ENCODE data around the gene AKT3.

AKT3 gene

GRCh38 chr1:243730487-243731150 lies 119.4 kb downstream of the AKT3 start:
- DNase-seq: no peak

GRCh38 chr1:243729956-243730355 lies 120.1 kb downstream of the AKT3 start:
- DNase-seq: no peak

- DNase-seq: no peak
Observed at GRCh38 chr1:243727503-243728203, 122.4 kb downstream of the AKT3 start.

- DNase-seq: no peak
Observed at GRCh38 chr1:243726806-243727502, 123.1 kb downstream of the AKT3 start.

GRCh38 chr1:243725846-243726245 lies 124.2 kb downstream of the AKT3 start:
- DNase-seq: no peak

- DNase-seq: no peak
Observed at GRCh38 chr1:243725075-243725474, 125.0 kb downstream of the AKT3 start.

- no peak for DNase-seq
Observed at GRCh38 chr1:243723458-243724043, 126.5 kb downstream of the AKT3 start.

GRCh38 chr1:243723050-243723449 lies 127.0 kb downstream of the AKT3 start:
- DNase-seq: no peak

- DNase-seq: no peak
Observed at GRCh38 chr1:243719476-243719875, 130.6 kb downstream of the AKT3 start.

- DNase-seq: no peak
Observed at GRCh38 chr1:243718893-243719292, 131.2 kb downstream of the AKT3 start.

GRCh38 chr1:243718022-243718421 lies 132.0 kb downstream of the AKT3 start:
- no peak for DNase-seq

GRCh38 chr1:243716906-243717305 lies 133.1 kb downstream of the AKT3 start:
- DNase-seq: no peak

GRCh38 chr1:243715285-243715684 lies 134.8 kb downstream of the AKT3 start:
- no peak for DNase-seq

GRCh38 chr1:243713470-243714186 lies 136.4 kb downstream of the AKT3 start:
- no peak for DNase-seq

GRCh38 chr1:243712941-243713340 lies 137.1 kb downstream of the AKT3 start:
- no peak for DNase-seq

- no peak for DNase-seq
Observed at GRCh38 chr1:243712242-243712641, 137.8 kb downstream of the AKT3 start.

GRCh38 chr1:243710467-243710866 lies 139.6 kb downstream of the AKT3 start:
- DNase-seq: no peak

- no peak for DNase-seq
Observed at GRCh38 chr1:243708210-243708609, 141.8 kb downstream of the AKT3 start.

GRCh38 chr1:243706563-243706962 lies 143.5 kb downstream of the AKT3 start:
- no peak for DNase-seq

- no peak for DNase-seq
Observed at GRCh38 chr1:243705585-243705984, 144.5 kb downstream of the AKT3 start.

GRCh38 chr1:243701872-243702271 lies 148.2 kb downstream of the AKT3 start:
- no peak for DNase-seq

- no peak for DNase-seq
Observed at GRCh38 chr1:243693800-243694199, 156.2 kb downstream of the AKT3 start.

- DNase-seq: no peak
Observed at GRCh38 chr1:243686159-243686558, 163.9 kb downstream of the AKT3 start.
